ENCODE measurements around the gene RSPRY1. TPM values are rescaled to one million over a fixed set of nuclear protein-coding genes. Genes with fewer than 3 reads are reported as not detected.

Gene RSPRY1
- 10 to 100 TPM; 33.3 to 34.7 TPM for total RNA-seq

GRCh38 chr16:57185945-57186871, at the start of gene RSPRY1, which contains the start of gene PSME3IP1:
TSS of gene RSPRY1 (plus strand) at chr16:57186329. CDS start at chr16:57204659, 18,330 bp downstream.
TSS of gene PSME3IP1 (minus strand) at chr16:57186039. CDS start at chr16:57173854, 12,185 bp downstream.
- POLR2A ChIA-PET = interaction anchor here (0.6 to 1.4 kb wide), 10 partner anchors 30 to 735 kb away, joined by 3 to 14 read pairs (median 4); partner anchors contain the start of genes ARL2BP, CPNE2 and NUDT21
- CTCF ChIA-PET = interaction anchor here (0.7 to 1.2 kb wide), 2 partner anchors 220 to 317 kb away, joined by 3 to 4 read pairs; no protein-coding TSS in a partner anchor

GRCh38 chr16:57137043-57137442, 49.1 kb upstream of the RSPRY1 start:
- ChIA-PET POLR2A (no interaction called here), CTCF (interaction anchor here (0.7 to 1.5 kb wide), 2 partner anchors 8 to 68 kb away, joined by 3 to 4 read pairs; no protein-coding TSS in a partner anchor)

GRCh38 chr16:57137566-57138273, 48.4 kb upstream of the RSPRY1 start:
- ChIA-PET POLR2A (no interaction called here), CTCF (interaction anchor here (0.7 to 1.5 kb wide), 2 partner anchors 9 to 68 kb away, joined by 3 to 4 read pairs; no protein-coding TSS in a partner anchor)

- POLR2A ChIA-PET = no interaction called here
- CTCF ChIA-PET = no interaction called here
These were observed 47.7 kb upstream of the RSPRY1 start for GRCh38 chr16:57138281-57138935.

- ChIA-PET CTCF (interaction anchor here (1.5 to 2.0 kb wide), 2 partner anchors 15 to 56 kb away, joined by 4 read pairs; no protein-coding TSS in a partner anchor), POLR2A (interaction anchor here (0.7 kb wide), 1 partner anchor 48 kb away, joined by 5 read pairs; no protein-coding TSS in a partner anchor)
These were observed 45.0 kb upstream of the RSPRY1 start for GRCh38 chr16:57140931-57141668.

- POLR2A ChIA-PET = no interaction called here
These were observed 44.1 kb upstream of the RSPRY1 start for GRCh38 chr16:57141822-57142631.

GRCh38 chr16:57143149-57143921, 42.8 kb upstream of the RSPRY1 start:
- ChIA-PET POLR2A (no interaction called here), CTCF (interaction anchor here (2.0 to 2.4 kb wide), 2 partner anchors 9 to 59 kb away, joined by 4 to 8 read pairs; no protein-coding TSS in a partner anchor)

More at GRCh38 chr16:57141822-57142631, 44.1 kb upstream of the RSPRY1 start:
- CTCF ChIA-PET = interaction anchor here (0.9 to 2.4 kb wide), 4 partner anchors 10 to 57 kb away, joined by 4 to 8 read pairs (median 4); partner anchors contain the start of gene CPNE2

- ChIA-PET CTCF (interaction anchor here (2.4 kb wide), 1 partner anchor 8 kb away, joined by 8 read pairs; no protein-coding TSS in a partner anchor), POLR2A (interaction anchor here (0.5 kb wide), 1 partner anchor 24 kb away, joined by 3 read pairs; no protein-coding TSS in a partner anchor)
These were observed 42.1 kb upstream of the RSPRY1 start for GRCh38 chr16:57144027-57144426.

- POLR2A ChIA-PET = interaction anchor here (0.6 kb wide), 1 partner anchor 100 kb away, joined by 4 read pairs; the partner anchor contains the start of gene ARL2BP
- CTCF ChIA-PET = no interaction called here
These were observed 40.8 kb upstream of the RSPRY1 start for GRCh38 chr16:57145046-57146021.

GRCh38 chr16:57146040-57146647, 40.0 kb upstream of the RSPRY1 start:
- CTCF ChIA-PET = no interaction called here
- POLR2A ChIA-PET = no interaction called here

- POLR2A ChIA-PET = no interaction called here
- CTCF ChIA-PET = no interaction called here
These were observed 39.4 kb upstream of the RSPRY1 start for GRCh38 chr16:57146735-57147134.

- ChIA-PET CTCF (no interaction called here), POLR2A (no interaction called here)
These were observed 38.5 kb upstream of the RSPRY1 start for GRCh38 chr16:57147381-57148221.

GRCh38 chr16:57148481-57148880, 37.6 kb upstream of the RSPRY1 start:
- ChIA-PET CTCF (no interaction called here), POLR2A (no interaction called here)

GRCh38 chr16:57149391-57149790, 36.7 kb upstream of the RSPRY1 start:
- ChIA-PET POLR2A (no interaction called here), CTCF (no interaction called here)

Measured in activated CD8-positive, alpha-beta memory T cell treated with anti-CD3 and anti-CD28 coated beads for 36 hours (primary cell).